HL-60 (cell line): Measurements from ENCODE around the gene EEF1AKMT2.

Source experiments
- DNase-seq, 2 experiments: peaks; one replicate each; pipeline ENCODE4 v3.0.0-alpha.2; 2010 to 2020; ENCODE audit warnings: low read depth in 1 of 2, low spot score in 1 of 2
- H3K27ac ChIP-seq: fragments of 250-450 bp; sonication (Bioruptor Pico); replicated peaks from 2 replicates; pipeline ENCODE4 v1.5.1; 2020; ENCODE audit warnings: mild to moderate bottlenecking, moderate library complexity
- H3K27me3 ChIP-seq: fragments of 250-450 bp; sonication (Bioruptor Pico); 2 replicates; pipeline ENCODE4 v1.5.1; 2021; ENCODE audit warnings: mild to moderate bottlenecking, moderate library complexity; ENCODE audit not compliant: insufficient read depth, poor library complexity, severe bottlenecking
- H3K4me3 ChIP-seq: replicated peaks from 2 replicates; pipeline ENCODE4 v1.5.1; 2011; ENCODE audit warnings: mild to moderate bottlenecking, control low read depth, low read length; ENCODE audit not compliant: insufficient read depth
- GABPA ChIP-seq: IDR thresholded peaks from 2 replicates; pipeline ENCODE4 v1.6.1; 2012; ENCODE audit warnings: low read depth
- POLR2AphosphoS5 ChIP-seq: IDR thresholded peaks from 2 replicates; pipeline ENCODE4 v1.6.1; 2012; ENCODE audit warnings: low read depth
- REST ChIP-seq: IDR thresholded peaks from 2 replicates; pipeline ENCODE4 v1.6.1; 2012; ENCODE audit warnings: low read depth; ENCODE audit not compliant: insufficient replicate concordance
- SPI1 ChIP-seq: IDR thresholded peaks from 2 replicates; pipeline ENCODE4 v1.6.1; 2012; ENCODE audit warnings: low read depth, mild to moderate bottlenecking, borderline replicate concordance
- TF ChIP-seq, protein P1 (sequence below): IDR thresholded peaks from one replicate; pipeline ENCODE4 v1.5.1; 2011; ENCODE audit warnings: low read length, control low read depth, inconsistent platforms; ENCODE audit not compliant: insufficient read depth

The EEF1AKMT2 gene

DNA sequence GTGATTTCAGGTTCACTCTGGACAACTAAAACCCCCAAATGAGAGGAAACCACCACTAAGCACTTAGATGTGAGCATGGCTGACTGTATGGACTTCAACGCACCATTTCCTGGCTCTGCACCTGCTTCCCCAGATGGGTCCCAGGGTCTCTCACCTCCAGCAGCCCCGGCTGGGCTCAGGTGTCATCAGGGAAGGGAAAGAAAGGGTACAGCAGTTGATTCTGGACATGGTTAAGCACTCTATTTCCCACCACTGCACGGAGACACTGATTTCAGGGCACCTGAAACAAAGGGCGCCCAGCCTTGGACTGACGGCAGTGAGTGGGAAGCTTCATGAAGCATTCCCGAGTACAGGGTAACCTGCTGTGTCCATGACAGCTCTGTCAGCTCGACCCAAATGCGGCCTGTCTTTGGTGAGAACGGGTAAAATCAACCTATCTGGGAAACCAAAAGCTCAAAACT lies 66.5 kb downstream of the EEF1AKMT2 start:
- Histone ChIP-seq H3K4me3 (no peak overlapping the region), H3K27me3 (no peaks in the 10 kb centered on the region), H3K27ac (no peak overlapping the region)
- DNase-seq, result no peak
- no peak for TF ChIP-seq GABPA
- no peak for TF ChIP-seq REST
- TF ChIP-seq, protein P1, sequence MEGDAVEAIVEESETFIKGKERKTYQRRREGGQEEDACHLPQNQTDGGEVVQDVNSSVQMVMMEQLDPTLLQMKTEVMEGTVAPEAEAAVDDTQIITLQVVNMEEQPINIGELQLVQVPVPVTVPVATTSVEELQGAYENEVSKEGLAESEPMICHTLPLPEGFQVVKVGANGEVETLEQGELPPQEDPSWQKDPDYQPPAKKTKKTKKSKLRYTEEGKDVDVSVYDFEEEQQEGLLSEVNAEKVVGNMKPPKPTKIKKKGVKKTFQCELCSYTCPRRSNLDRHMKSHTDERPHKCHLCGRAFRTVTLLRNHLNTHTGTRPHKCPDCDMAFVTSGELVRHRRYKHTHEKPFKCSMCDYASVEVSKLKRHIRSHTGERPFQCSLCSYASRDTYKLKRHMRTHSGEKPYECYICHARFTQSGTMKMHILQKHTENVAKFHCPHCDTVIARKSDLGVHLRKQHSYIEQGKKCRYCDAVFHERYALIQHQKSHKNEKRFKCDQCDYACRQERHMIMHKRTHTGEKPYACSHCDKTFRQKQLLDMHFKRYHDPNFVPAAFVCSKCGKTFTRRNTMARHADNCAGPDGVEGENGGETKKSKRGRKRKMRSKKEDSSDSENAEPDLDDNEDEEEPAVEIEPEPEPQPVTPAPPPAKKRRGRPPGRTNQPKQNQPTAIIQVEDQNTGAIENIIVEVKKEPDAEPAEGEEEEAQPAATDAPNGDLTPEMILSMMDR, result no peak
- no peak for TF ChIP-seq SPI1
- no peak for TF ChIP-seq POLR2AphosphoS5

DNA sequence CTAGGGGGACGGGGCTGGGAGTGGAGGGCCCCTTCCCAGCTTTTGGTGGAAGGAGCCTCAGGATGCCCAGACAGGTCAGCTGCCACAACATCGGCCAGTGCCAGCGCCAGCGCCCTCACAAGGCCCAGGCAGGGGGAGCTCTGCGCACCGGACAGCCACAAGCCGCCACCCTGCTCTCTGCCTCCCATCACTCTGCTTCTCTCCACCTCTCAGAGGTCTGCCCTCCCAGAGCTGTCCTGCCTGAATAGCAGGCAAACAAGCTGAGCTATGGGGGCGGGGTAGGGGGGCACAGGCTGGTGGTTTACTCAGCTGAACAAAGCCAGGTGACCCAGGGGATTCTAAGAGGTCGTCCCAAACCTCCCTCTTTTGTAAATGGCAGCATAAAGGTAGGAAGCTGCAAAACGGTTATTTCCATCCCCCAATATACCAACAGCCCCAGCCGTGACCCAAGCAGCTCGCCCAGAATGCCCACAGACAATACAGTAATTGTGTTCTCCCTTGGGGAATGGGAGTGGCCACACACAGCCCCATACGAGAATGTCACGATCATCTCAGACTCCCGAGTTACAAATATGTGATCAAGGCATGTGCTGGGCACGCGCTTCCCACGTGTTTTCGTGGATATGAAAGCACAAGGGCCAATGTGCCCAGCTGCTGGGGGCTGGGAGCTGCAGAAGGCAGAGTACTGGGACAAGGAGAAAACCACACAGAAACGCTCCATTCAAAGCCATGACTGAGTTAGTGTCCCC lies 67.2 kb downstream of the EEF1AKMT2 start:
- no peak for DNase-seq
- no peak overlapping the region for H3K4me3 ChIP-seq

DNA sequence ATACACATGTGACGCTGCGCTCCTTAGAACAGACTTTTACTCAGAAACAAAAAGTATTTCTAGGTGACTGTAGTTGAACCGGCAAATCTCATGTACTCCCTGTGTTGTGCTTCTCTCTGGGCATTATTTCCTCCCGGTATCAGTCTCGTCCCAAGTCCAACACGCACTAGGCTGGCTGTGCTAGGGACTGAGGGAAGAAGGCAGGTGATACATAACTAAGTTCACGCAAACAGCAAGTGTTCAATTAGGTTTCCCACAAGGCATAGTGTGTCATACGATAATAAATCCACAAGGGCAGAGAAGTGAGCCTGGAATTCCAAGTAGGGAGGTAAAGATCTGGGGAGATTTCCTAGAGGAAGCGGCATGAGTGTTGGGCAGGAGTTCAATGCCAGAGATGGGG lies 67.9 kb downstream of the EEF1AKMT2 start:
- Histone ChIP-seq H3K4me3 (no peak overlapping the region), H3K27me3 (no peaks in the 10 kb centered on the region), H3K27ac (peak overlapping the region; percentile 65)
- TF ChIP-seq SPI1 (no peak), REST (no peak), GABPA (no peak), POLR2AphosphoS5 (no peak)
- TF ChIP-seq, protein P1, result no peak
- no peak for DNase-seq

More for the DNA sequence above, 67.2 kb downstream of the EEF1AKMT2 start:
- Histone ChIP-seq H3K27me3 (no peaks in the 10 kb centered on the region), H3K27ac (peak overlapping the region; percentile 65)
- TF ChIP-seq REST, result no peak
- TF ChIP-seq POLR2AphosphoS5, result no peak
- TF ChIP-seq GABPA, result no peak
- TF ChIP-seq, protein P1, result no peak
- TF ChIP-seq SPI1, result no peak
